HG03460 (cell line): ENCODE data around the gene ANKRD40.
"Not testable (repeated sequence)": the region's sequence is repeated elsewhere in the genome, so short reads cannot be mapped to it uniquely, and the experiment has no call there.

Source experiments
- ATAC-seq: cut with Tn5 transposase; IDR thresholded peaks from one replicate; pipeline ENCODE4 v1.9.1; 2021; ENCODE audit not compliant: unreplicated experiment

ANKRD40 gene

GRCh38 chr17:50686494-50687199 lies 21.1 kb downstream of the ANKRD40 start:
- ATAC-seq: no peak

- ATAC-seq: no peak
These were observed 21.8 kb downstream of the ANKRD40 start for GRCh38 chr17:50685691-50686493.

- no peak for ATAC-seq
These were observed 22.4 kb downstream of the ANKRD40 start for GRCh38 chr17:50685334-50685665.

- no peak for ATAC-seq
These were observed 22.9 kb downstream of the ANKRD40 start for GRCh38 chr17:50684612-50685333.

- no peak for ATAC-seq
These were observed 23.5 kb downstream of the ANKRD40 start for GRCh38 chr17:50684288-50684611.

GRCh38 chr17:50683434-50684287 lies 24.1 kb downstream of the ANKRD40 start:
- ATAC-seq: no peak

- ATAC-seq: no peak
These were observed 24.8 kb downstream of the ANKRD40 start for GRCh38 chr17:50682938-50683337.

GRCh38 chr17:50682441-50682840 lies 25.3 kb downstream of the ANKRD40 start:
- ATAC-seq: no peak

GRCh38 chr17:50681263-50682200 lies 26.2 kb downstream of the ANKRD40 start:
- no peak for ATAC-seq

- not testable (repeated sequence) for ATAC-seq
These were observed 27.0 kb downstream of the ANKRD40 start for GRCh38 chr17:50680543-50681262.

- no peak for ATAC-seq
These were observed 27.6 kb downstream of the ANKRD40 start for GRCh38 chr17:50680126-50680525.

- ATAC-seq: no peak
These were observed 28.6 kb downstream of the ANKRD40 start for GRCh38 chr17:50679008-50679544.

GRCh38 chr17:50677851-50678375 lies 29.8 kb downstream of the ANKRD40 start:
- ATAC-seq: no peak

- ATAC-seq: no peak
These were observed 31.4 kb downstream of the ANKRD40 start for GRCh38 chr17:50676065-50676975.

GRCh38 chr17:50675627-50676026 lies 32.1 kb downstream of the ANKRD40 start:
- no peak for ATAC-seq

GRCh38 chr17:50675190-50675589 lies 32.5 kb downstream of the ANKRD40 start:
- no peak for ATAC-seq

GRCh38 chr17:50672831-50673551 lies 34.7 kb downstream of the ANKRD40 start:
- ATAC-seq: no peak
